Activated CD4-positive, CD25-positive, alpha-beta regulatory T cell (primary cell): ENCODE measurements around the gene AUTS2.

Experiments used
- DNase-seq, 4 experiments: peaks; one replicate each; lab custom pipeline; 2025; lab: John Stamatoyannopoulos, UW

Gene AUTS2

GRCh38 chr7:70035519-70035918 is 437.2 kb downstream of the AUTS2 start:
- DNase-seq, result no peak

GRCh38 chr7:70035955-70036354 is 437.7 kb downstream of the AUTS2 start:
- no peak for DNase-seq

GRCh38 chr7:70036695-70037094 is 438.4 kb downstream of the AUTS2 start:
- no peak for DNase-seq

- no peak for DNase-seq
These were observed 439.1 kb downstream of the AUTS2 start for GRCh38 chr7:70037171-70037933.

- no peak for DNase-seq
These were observed 441.8 kb downstream of the AUTS2 start for GRCh38 chr7:70040051-70040450.

DNA sequence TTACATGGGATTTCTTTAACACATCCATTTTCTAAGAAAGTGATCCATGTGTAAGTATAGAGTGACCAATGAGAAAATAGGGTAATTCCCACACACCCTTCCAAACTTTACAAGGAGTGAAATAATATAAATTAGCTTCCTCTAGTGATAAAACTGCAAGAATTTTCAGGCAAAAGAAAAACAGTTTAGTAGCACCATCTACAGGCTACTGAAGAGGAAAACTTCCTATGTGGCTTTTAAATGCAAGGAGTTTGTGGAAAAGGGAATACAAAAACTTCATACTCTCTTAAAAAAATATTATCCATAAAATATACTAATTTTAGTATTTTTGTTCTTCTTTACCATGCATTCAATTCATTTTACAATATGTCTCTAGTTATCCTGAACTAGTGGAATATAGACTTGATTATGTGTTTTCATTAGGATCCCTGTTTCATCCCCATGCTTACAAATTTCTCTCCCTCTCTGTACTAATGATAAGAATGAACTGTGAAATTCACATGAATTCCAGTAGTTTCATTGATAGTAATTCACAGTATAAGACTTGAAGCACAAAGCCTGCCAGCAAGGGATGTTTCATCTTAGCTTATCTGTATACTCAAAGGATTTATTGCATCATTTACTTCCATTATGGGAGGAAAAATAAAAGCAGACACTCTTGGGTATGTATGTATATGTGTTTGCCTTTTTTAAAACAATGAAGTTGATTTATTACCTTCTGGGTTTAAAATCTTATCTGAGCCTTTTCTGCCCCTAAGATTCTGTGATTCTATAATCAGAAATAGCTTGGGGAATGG is 442.9 kb downstream of the AUTS2 start:
- DNase-seq, result no peak

DNA sequence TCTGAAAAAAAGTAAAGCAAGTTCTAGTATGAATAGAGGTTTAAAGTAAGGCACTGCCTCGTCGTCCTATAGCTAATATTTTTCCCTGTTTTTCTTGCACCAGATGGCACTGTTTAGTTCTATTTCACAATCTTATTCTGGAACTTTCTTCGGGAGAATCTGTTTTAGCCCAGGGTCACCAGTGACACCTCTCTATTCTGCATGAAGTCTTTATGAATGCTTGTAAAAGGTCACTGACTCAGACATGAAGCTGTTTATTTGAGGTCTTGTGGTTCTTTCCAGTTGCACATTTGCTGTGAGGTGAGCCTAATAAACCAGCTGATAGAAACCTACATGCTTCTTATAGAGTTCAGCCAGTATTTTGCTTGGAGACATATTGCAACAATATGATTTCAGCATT is 444.3 kb downstream of the AUTS2 start:
- DNase-seq, result no peak

- no peak for DNase-seq
These were observed 444.8 kb downstream of the AUTS2 start for GRCh38 chr7:70043015-70043538.

- no peak for DNase-seq
These were observed 445.8 kb downstream of the AUTS2 start for GRCh38 chr7:70044064-70044463.

DNA sequence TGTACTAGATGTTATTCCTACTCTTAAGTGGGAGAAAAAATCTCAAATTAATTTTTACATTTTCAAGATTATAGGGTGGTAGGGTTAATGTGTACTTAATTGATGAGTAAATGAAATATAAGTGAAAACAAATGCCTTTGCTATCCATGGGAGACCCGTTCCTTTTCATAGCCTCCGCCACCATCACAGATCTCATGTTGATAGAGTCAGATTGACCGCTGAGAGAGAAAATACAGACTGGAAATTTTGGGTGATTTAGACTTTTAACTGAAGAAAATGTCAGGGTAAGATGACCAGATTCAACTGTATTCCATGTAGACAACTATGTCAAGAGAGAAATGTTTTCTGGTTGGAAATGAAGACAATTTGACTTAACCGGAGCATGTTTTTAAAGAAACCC is 446.2 kb downstream of the AUTS2 start:
- DNase-seq, result no peak

GRCh38 chr7:70044981-70045380 is 446.7 kb downstream of the AUTS2 start:
- no peak for DNase-seq

- DNase-seq, result no peak
These were observed 449.1 kb downstream of the AUTS2 start for GRCh38 chr7:70047384-70047783.

- DNase-seq, result no peak
These were observed 449.7 kb downstream of the AUTS2 start for GRCh38 chr7:70047891-70048448.

- no peak for DNase-seq
These were observed 453.5 kb downstream of the AUTS2 start for GRCh38 chr7:70051726-70052125.

DNA sequence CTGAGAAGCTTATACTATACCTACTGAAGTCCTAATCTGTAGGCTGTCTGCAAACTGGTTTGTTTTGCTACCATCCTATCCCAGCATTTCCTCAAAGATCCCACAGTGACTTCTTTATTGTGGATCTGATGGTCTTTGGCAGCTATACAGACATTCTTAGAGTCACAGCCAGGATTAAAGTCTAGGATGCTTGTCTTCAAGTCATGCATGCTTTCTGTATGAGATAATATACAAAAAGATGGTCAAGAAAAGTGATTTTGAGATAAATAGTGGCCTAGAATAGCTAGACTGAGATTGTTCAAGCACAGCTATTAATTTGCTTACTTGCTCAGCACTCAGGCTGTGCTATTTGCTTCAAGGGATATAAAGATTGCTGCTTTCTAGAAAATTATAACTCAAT is 454.4 kb downstream of the AUTS2 start:
- DNase-seq, result no peak

DNA sequence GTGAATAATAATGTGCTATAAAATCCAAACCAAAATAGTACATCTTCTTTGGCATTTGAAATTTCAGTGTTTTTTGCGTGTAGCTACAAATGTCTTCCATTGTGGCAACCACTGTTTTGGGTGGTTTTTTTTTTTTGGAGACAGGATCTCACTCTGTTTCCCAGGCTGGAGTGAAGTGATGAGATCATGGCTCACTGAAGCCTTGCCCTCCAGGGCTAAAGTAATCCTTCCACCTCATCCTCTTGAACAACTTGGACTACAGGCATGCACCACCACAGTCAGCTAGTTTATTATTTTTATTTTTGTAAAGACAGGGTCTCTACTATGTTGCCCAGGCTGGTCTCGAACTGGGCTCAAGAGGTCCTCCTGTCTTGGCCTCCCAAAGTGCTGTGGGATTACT is 455.1 kb downstream of the AUTS2 start:
- DNase-seq, result no peak

GRCh38 chr7:70053989-70054388 is 455.7 kb downstream of the AUTS2 start:
- DNase-seq, result no peak

DNA sequence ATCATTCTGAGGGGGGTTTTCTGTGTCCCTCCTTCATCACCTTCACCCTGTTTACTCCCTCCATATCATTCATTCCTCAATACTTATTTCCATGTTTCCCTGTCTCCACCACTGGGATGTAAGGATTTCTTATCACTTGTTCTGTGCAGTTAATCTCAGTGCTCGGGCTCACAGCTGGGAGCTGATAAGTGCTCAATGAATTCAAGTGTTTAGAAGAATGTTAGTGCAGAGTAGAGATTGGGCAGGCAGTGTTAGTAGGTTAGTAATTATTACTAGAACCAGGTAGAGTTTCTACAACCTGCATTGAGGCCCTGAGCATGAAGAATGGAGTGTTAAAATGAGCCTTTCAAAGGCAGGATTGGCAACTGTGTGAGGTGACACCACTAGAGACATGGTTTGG is 458.1 kb downstream of the AUTS2 start:
- DNase-seq, result no peak

- no peak for DNase-seq
These were observed 462.2 kb downstream of the AUTS2 start for GRCh38 chr7:70060298-70061068.

GRCh38 chr7:70063371-70063770 is 465.1 kb downstream of the AUTS2 start:
- DNase-seq, result no peak

DNA sequence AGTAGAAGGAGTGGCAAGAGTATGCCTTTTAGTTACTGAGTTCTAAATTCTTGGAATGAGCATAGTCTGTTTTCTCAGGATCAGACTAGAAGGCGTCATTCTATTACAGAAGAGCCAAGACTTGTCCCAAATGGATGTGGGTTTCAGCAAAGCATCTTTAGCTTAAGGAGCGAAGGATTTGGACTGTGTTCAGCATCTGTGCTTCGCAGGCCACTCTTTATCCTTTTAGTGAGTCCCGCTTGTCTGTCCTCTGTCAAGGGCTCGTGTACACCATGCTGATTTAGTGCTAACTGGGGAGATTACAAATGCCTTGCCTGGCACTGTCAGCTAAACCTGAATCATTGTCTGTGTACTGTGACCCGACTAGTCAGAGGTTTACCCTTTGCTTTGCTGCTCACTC is 465.7 kb downstream of the AUTS2 start:
- DNase-seq, result no peak

- DNase-seq, result no peak
These were observed 468.6 kb downstream of the AUTS2 start for GRCh38 chr7:70066844-70067243.
